CD4-positive, alpha-beta T cell treated with Interleukin-17A for 1 hour (primary cell): Measurements from ENCODE around the gene SSBP1.
"Not testable (repeated sequence)": the region's sequence is repeated elsewhere in the genome, so short reads cannot be mapped to it uniquely, and the experiment has no call there.

Source experiments
- DNase-seq: peaks from one replicate; pipeline ENCODE4 v3.0.0-alpha.2; 2020

SSBP1 gene, protein sequence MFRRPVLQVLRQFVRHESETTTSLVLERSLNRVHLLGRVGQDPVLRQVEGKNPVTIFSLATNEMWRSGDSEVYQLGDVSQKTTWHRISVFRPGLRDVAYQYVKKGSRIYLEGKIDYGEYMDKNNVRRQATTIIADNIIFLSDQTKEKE

DNA sequence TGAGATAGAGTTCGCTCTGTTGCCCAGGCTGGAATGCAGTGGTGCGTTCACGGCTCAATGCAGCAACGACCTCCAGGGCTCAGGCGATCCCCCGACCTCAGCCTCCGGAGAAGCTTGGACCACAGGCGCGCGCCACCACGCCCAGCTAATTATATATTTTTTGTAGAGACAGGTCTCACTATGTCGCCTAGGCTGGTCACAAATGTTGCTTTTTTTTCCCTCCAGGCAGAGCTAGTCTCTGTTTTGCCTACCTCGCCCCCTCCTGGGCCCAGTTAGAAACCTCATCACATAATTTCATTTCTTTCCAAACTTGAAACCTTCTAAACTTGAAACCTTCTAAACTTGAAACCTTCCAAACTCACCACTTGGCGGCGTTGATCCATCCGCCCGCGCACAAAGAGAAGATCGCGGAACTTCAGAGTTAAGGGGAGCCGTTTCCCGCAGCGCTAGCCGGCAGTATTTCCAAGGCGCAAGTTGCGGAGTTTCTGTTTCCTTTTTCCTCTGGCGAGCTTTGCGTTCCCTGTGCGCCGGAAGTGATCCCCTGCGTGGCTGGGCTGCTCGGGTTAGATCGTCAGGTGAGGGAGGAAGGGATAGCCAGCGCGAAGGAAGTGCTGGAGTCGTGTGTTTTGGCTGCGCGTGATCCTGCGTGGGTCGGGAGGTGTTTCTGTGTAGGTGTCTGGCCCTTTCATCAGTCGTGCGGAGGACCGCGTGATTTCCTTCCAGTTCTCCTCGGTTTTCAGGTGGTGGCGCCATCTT lies at the start of gene SSBP1:
TSS of gene SSBP1 (plus strand) at position 523 of the 756 bp plus-strand sequence. CDS start 809 bp downstream, outside the sequence.
- DNase-seq = peak; percentile 95

DNA sequence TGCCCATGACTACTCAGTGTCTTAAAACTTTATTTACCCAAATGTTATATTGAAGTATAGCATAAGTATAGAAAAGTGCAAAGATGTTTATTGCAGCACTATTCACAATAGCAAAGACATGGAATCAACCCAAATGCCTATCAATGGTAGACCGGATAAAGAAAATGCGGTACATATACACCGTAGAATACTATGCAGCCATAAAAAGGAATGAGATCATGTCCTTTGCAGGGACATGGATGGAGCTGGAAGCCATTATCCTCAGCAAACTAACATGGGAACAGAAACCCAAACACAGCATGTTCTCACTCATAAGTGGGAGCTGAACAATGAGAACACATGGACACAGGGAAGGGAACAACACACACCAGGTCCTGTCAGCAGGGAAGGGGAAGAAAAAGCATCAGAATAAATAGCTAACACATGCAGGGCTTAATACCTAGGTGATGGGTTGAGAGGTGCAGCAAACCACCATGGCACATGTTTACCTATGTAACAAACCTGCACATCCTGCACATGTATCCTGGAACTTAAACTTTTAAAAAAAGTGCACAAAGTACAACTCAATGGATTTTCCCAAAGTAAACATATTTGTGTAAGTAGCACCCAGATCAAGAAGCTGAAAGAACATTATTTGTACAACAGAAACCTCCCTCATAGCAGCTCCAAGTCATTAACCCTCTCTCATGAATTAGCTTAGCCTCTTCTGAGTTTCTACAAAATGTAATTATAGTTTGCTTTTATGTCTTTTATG lies 48.9 kb upstream of the SSBP1 start:
- DNase-seq = not testable (repeated sequence)

DNA sequence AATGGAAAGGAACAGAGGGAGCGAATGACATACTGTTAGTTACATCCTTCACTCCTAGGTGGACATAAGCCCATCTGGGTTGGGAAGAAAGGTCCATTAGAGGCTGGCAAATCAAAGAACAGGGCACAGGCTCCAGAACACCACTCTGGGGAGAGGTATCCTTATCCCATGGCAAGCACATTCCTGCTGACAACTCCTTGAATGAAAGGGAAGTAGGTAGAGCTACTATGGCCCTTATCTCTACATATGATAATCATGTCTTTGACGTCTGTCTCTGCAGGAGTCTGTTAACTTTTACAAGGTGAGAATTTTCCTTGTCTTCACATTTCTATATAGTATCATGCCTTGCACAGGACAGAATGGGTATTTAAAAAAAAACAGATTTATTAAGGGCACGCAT lies 46.6 kb upstream of the SSBP1 start:
- no peak for DNase-seq

DNA sequence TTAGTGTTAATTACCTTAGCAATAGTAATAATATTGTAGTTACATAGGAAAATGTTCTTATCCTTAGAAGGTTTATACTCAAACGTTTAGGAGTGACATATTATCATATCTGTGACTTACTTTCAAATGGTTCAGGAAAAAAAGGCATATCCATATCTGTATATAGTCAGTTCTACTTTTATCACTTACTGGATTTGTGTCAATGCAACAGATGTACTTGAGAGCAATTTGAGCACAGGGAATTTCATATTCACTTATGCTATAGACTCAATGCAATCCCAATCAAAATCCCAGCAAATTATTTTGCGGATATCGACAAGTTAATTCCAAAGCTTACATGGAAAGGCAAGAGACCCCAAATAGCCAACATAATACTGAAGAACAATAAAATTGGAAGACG lies 46.2 kb upstream of the SSBP1 start:
- no peak for DNase-seq

DNA sequence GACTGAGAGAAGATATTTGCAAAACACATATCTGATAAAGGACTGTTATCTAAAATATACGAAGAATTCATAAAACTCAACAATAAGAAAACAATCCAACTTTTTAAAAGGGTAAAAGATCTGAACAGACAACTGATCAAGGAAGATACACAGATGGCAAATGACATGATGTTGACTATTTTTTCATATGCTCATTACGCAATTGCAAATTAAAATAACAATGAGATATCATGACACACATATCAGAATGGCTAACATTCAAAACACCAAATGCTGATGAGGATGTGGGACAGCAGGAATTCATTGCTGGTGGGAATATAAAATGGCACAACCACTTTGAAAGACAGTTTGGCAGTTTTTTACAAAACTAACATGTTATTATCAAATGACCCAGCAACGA lies 45.1 kb upstream of the SSBP1 start:
- DNase-seq = no peak

DNA sequence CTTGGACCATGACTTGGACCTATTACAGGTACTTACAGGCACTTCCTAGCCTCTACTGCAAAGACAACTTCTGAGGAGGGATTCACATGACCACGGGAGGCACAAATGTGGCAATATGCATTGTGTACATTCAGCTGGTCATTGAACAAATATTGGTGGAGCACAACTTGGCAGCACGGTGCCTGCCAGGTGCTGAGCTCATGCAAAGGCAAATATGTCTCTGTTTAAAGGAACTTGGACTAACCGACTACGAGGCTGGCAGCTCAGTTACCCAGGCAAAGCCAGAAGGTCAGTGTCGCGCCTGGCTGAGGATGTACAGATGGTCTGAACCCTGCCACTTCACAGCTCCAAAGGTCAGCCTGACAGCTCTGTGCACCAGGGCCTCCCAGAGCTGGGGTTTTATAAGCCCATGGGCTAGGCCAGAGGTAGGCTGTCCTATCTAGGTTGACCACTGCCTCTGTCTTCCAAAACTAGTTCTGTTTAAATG lies 42.3 kb upstream of the SSBP1 start:
- no peak for DNase-seq

DNA sequence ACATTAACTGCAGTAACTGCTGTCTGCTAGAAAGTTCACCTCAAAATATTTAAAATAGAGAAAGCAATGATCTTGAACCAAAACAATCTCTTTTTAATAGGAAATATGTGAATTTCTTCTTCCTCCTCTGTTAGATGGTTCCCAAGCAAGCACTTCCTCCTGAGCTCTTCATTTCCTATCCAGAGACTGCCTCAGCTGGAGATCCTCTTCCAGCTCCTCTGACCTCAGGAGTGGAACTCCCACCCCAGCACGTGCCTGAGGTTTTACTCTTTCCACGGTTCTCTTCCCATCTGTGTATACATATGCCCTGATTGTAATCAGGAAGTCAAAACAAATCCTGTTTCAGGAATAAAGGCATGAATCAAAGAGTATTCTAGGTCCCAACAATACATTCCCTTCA lies 41.8 kb upstream of the SSBP1 start:
- DNase-seq = no peak

DNA sequence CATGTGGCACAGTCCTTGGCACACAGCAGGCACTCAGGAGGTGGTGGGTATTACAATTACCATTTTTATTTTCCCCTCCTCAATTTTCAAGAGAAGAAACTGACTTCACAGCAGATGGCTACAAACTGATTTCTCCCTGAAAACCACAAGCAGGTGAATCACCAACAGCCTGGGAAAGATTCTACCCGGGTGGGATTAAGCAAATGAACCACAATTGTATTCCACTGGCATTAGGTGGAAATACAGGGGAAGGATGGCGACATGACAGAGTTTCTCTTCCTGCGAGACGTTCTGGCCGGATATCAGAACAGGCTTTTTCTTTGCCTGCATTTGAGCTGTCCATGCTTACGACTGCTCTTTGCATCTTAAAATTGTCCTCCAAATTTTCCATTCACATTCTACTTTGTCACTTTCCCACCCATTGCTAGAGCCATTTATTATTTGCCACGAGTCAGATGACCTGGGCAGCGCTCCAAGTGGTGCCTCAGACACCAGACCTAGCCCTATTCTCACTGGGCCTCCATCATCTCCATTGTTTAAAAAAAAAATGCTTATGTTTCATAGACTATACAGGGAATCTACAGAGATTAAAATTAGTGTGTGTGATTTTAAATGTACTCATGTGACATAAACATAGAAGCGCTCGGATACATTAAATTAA lies 40.8 kb upstream of the SSBP1 start:
- DNase-seq = no peak

DNA sequence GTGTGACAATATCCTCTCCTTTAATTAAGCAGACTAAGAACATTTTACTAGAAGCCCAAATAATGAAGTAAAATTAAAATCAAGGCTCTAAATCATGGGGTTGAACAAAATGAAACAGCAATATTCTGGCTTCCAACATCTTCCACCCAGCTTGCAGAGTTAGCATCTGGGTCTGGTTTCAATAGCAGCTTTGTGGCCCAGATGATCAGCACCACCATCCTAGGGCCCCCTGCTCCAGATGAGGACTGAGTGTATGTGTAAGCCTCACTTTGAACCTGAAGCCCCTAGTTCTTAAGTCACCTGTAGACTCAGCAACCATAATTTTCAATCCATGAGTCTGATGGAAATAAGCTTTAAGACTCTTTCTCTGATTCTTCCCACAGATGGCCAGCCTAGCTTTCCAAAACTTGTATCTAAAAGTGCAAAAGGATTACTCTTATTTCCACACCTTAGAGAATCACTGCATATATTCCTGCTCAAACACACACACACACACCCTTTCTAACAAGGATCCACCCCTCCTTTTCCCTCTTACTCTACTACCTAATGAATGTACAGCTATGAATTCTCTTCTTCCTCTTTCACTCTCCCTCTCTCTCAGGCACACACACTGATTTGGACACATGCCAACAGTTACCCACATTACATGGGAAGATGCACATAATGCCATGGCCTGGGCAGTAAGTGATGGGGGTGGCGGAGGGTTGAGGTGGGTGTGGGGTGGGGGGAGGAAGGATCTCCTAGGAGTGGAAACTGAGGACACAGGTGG lies 39.7 kb upstream of the SSBP1 start:
- no peak for DNase-seq

DNA sequence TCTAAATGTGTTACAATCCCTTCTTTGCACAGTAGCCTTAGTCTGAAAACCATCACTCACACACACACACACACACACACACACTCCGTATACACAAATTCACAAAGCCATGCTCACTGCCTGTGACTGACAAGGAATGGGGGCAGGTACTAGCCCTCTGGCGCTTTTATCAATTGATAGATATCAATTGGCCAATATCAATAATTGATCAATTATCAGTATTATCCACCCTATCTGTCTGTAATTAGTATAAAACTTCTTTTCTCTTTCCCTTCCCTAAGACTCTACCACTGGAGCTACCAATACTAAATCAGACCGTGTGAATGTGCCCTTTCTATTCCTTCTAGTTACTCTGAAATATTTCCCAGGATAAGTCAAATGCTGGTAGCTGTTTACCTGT lies 38.3 kb upstream of the SSBP1 start:
- no peak for DNase-seq

DNA sequence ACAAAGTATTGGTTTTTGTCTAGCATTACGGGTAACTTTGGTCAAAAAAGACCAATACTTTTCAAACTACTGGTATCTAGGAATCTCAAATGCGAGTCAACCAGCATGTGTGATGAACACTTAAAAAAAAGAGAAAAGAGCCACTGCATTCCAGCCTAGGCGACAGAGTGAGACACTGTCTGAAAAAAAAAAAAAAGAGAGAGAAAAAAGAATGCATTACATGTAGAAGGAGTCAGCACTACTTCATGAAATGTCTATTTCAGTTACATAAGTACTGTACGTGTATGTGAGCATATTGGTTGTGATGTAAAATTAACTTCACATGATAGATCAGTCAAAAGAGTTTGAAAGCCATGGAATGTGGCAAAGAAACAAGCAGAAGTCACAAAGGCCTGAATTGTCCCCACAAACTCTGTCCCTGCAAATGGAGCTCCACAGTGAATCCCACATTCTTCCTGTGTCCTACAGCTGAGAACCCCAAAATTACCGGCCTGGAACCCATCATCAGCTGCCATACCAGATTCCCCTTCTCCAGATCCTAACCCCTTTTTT lies 37.8 kb upstream of the SSBP1 start:
- DNase-seq = no peak

DNA sequence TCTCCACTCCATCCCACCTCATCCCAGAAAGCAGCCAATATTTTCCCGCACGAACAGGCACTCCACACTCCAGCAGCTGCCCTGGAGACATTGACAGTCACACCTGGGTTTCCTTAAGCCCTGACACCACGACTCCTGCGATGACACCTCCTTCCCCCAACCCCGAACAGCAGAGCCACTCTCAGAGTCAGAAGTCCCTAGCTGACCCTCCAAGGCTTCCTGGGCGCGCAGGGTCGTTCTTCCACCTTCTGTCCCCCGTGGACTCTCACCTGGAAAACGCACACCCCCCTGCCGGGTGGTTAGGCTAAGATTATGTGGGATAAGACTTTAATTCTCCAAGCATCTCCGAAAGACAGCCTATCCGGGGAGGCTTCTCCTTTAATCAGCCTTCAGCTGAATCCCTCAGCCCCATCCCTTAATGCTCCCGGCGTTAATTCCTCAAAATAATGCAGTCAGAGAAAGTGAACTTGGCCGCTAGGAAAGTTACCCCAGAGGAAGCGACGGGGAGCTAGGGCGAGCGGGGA lies 37.2 kb upstream of the SSBP1 start:
- no peak for DNase-seq

DNA sequence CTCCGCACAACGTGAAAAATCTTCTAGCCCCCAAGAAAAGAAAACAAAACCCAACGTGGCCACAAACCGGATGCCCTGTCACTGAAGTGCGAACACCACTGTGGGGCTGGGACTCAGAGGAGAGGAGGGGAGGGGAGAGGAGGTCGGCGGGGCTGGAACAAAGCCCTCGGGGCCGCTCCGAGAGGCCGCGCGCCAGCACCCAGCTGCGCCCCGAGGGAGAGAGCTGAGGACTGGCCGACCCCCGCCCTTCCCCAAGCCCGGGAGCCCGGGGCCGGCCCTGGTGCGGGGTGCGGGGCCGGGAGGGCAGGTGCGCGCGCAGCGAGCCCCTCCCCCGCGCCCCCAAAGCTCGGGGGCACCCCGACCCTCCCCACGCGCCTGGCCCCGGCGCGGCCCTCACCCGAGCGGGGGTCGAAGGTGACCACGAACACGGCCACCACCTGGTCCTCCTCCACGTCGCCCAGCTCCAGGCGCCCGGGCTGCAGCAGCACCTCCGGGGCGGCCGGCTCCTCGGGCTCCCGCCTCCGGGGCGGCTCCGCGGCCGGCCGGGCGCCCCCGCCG lies 36.6 kb upstream of the SSBP1 start:
- DNase-seq = peak; percentile 82

DNA sequence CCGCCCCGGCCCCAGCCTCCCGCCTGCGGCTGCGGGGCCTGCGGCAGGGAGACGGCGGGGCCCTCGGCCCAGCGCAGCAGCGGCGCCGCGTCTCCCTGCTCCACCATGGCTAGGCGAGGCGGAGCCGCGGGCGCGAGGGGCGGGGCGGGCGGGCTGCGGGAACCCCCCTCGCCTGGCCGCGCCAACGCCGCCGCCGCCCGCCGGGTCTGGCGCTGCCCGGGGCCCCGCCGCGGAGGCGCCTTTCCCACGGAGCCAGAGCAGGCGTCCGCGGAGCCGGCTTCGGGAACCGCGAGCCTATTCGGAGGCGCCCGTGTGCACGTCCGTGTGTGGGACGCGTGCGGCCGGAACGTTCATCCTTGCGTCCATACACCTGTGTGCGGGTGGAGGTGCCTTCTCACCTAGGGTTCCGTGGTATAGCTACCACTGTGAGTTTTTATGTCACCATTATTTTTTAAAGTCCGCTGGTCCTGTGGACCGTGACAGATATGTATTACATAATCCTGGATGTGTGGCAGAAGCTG lies 36.1 kb upstream of the SSBP1 start, which contains the start of gene DENND11:
TSS of gene DENND11 (minus strand) at position 120 of the 521 bp plus-strand sequence. CDS start at position 107, 13 bp downstream.
- DNase-seq = peak; percentile 50

DNA sequence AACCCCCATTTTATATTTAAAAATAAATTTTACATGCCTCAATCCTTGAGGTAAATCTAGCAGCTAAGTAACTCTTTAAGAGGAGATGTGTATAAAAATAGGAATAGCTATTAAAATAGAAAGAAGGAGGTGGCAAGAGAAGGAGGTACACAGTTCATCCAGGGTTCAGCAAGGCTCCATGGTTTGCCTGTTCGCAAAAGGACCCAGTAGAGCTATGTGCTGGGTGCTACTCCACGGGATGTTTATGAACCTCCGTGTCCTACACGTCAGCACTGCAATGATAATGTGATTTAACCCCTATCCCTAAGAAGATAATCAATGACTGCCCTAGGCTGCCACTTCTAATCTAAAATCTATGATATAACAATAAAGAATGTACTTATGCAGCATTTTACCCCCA lies 35.3 kb upstream of the SSBP1 start:
- DNase-seq = no peak

DNA sequence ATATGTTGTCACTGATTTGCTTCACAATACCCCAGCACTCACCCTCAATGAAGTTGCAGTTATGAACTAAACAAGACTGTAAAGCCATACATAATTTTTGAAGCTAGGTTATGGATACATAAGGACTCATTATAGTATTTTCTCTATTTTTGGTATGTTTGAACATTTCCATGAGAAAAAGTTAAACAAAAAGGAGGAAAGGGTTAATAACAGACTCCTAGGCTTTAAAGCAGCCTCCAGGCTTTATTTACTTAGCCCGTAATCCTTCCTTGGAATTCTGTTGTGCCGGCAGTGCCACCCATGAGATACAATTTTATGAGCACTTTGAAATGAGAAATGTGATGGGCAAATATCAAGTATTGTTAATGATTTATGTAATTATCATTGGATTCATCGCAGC lies 34.0 kb upstream of the SSBP1 start:
- no peak for DNase-seq

DNA sequence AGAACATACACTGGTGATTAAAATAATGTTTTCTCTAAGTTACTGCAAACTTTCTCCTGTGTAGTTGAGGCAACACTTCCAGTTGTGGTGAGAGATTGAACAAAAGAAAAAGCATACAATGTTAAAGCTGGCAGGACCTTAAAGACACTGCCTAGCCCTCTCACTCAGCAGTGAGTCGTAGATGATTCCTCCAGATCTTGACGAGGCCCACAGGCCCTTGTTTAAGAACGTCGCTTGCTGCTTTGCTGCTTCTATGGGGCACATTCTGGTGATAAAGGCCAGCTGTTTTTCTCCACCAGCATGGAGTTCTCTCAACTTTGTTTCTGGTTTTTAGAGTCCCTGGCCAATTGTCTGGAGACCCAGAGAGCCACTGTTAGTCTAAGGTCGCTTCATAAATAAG lies 33.4 kb upstream of the SSBP1 start:
- DNase-seq = no peak

DNA sequence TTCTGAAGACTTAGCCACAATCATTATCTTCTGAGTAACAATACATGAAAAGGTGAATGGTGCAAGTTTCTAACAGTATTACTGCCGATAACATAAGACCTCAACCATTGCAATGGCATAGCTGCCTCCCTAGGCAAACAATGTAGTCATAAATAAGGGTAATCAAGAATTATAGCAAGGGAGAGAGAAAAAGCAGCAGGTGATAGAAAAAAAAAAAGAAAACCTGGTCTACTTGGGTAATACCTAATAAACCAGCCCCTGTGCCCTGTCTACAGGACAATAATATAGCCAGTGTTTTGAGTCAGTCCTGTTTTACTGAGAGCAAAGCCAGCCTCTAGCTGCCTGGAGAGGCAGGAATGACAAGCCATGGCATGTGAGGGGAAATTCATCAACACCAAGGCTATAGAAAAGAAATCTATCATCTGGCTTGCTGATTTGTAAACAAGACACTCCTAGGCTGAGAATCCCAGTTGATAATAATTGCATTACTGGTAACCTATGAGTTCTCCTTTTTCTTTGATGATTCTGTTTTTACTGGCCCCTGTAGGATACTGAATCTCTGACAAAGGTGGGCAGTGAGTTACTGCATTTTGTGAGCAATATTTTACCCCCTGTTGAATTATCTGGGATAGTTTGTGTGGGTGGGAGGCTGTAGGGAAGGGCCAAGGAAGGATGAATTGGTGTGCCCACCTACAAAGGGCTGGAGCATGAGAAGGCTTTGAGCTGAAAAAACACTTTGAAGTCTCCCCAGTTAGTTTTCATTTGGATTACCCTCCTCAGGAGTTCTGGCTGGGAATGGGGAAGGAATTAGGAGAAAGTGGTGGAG lies 31.7 kb upstream of the SSBP1 start:
- no peak for DNase-seq

DNA sequence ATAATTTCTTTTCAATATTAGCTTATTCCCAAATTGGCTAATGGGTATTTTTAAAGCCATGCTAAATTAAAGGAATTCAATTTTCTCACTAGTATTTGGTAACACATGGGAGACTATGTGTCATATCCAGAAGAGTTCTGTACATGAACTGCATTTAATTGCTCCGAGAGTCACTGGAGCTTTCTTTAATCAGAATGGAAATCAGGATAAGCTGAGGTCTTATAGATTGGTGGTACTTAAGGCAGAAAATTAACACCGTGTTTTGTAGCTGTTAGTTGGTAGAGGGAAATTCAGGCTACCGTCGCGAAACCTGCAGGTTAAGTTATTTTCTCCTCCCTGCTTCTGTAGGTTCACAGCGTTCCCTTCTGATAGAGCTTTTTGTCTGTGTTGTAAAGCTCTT lies 29.8 kb upstream of the SSBP1 start, which contains the start of gene WEE2:
TSS of gene WEE2 (plus strand) at position 3 of the 400 bp plus-strand sequence. CDS start 406 bp downstream, outside the sequence.
- no peak for DNase-seq

DNA sequence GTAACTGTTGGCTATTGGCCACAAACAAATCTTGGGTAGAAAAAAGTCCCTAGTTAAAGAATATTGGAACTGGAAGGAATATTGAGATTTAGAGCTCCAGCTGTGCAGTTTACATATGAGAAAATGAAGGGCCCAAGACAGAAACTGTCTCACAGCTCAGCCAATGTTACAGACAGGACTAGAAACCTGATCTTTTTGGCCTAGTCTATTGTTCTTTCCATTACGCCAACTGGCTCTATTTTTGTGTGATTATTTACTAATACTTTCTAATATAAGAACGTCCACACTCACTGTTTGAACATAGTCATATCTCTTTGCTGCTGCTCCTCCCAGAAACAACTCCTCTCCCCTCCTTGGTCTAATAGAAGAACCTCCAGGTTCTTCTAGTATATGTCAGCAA lies 28.8 kb upstream of the SSBP1 start:
- DNase-seq = no peak
